K562 (cell line): ENCODE results near the gene HADHA.

ENCODE experiments used
- ESRRA ChIP-seq: fragments of 450-650 bp; IDR thresholded peaks from 2 replicates; pipeline ENCODE4 v1.6.1; 2014; ENCODE audit warnings: low read depth, mild to moderate bottlenecking, moderate library complexity, borderline replicate concordance
- ETV6 ChIP-seq, 3 experiments: fragments of 150-350 bp in 1 of 3; sonication (generic) in 1 of 3; formaldehyde crosslinking in 1 of 3; IDR thresholded peaks; 2 replicates each; pipeline versions ENCODE4 v1.6.1 to v1.8.0; 2014 to 2022; ENCODE audit warnings: borderline replicate concordance in 2 of 3, low read depth in 2 of 3, antibody characterized with exemption in 1 of 3, low read length in 1 of 3, mild to moderate bottlenecking in 1 of 3, missing genetic modification reagents in 1 of 3
- JUND ChIP-seq, 2 experiments: IDR thresholded peaks; 2 replicates in 1 of 2; 3 replicates in 1 of 2; pipeline ENCODE4 v1.6.1; 2011; ENCODE audit warnings: borderline replicate concordance in 2 of 2, low read depth in 2 of 2, low read length in 2 of 2, improper control_type of control experiment in 1 of 2, missing biosample characterization in 1 of 2, missing genetic modification characterization in 1 of 2, missing genetic modification reagents in 1 of 2
- PHB2 ChIP-seq: fragments of 450-650 bp; IDR thresholded peaks from 2 replicates; pipeline ENCODE4 v1.6.1; 2017; ENCODE audit warnings: low read depth
- RCOR1 ChIP-seq, 2 experiments: IDR thresholded peaks; 2 replicates each; pipeline ENCODE4 v1.6.1; 2012; ENCODE audit warnings: low read depth in 2 of 2, low read length in 2 of 2, borderline replicate concordance in 1 of 2, improper control_type of control experiment in 1 of 2
- RNF2 ChIP-seq: sonication (generic); IDR thresholded peaks from 2 replicates; pipeline ENCODE4 v1.6.1; 2016
- STAT5A ChIP-seq: IDR thresholded peaks from 2 replicates; pipeline ENCODE4 v1.6.1; 2012; ENCODE audit warnings: low read length, inconsistent platforms, borderline replicate concordance
- ZNF780A ChIP-seq: fragments of 250-450 bp; sonication (Bioruptor Pico); IDR thresholded peaks from 2 replicates; pipeline ENCODE4 v1.5.0; 2021; ENCODE audit warnings: mild to moderate bottlenecking
- TF ChIP-seq, protein P1 (sequence below), 3 experiments: IDR thresholded peaks in 2 of 3; conservative IDR thresholded peaks in 1 of 3; 2 replicates each; pipeline ENCODE4 v1.5.1; 2011 to 2012; ENCODE audit warnings: low read length in 3 of 3, mild to moderate bottlenecking in 3 of 3, control low read depth in 2 of 3, improper control_type of control experiment in 1 of 3, inconsistent platforms in 1 of 3, low read depth in 1 of 3, mixed read lengths in 1 of 3, moderate library complexity in 1 of 3; ENCODE audit not compliant: insufficient read depth in 2 of 3

DNA sequence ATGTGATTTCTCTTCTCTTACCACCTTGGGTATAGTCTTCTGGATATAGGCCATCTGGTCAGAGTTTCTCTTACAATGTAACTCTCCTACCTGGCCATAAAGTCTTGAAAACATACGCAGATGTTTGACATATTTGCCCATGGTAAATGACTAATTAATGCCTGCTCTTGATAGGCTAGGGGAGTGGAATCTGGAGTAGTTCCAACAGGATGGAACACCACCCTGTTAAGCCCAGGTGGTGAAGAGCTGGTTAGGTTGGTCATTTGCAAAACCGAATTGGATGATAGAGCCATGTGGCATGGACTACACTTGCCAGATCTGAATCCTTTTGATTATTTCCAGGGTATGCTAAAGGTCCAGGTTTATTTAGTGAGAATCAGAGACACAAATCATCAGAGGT lies 36.8 kb upstream of the HADHA start:
- TF ChIP-seq JUND (IDR thresholded peaks at IDR 0.05; ENCODE audit: borderline replicate concordance, low read depth, low read length) (no peak), JUND (tag; IDR thresholded peaks at IDR 0.05; ENCODE audit: borderline replicate concordance, low read depth, low read length) (no peak), ESRRA (no peak), RCOR1 (IDR thresholded peaks at IDR 0.05; ENCODE audit: borderline replicate concordance in 1 of 2, low read depth in 2 of 2, low read length in 2 of 2) (no peak), STAT5A (no peak), RNF2 (no peak), ZNF780A (CRISPR knock-in tag) (no peak), PHB2 (no peak), ETV6 (IDR thresholded peaks at IDR 0.05; ENCODE audit: borderline replicate concordance in 1 of 2, low read depth in 2 of 2, low read length in 1 of 2) (no peak), ETV6 (CRISPR knock-in tag; IDR thresholded peaks at IDR 0.05; ENCODE audit: borderline replicate concordance) (no peak)
- TF ChIP-seq, protein P1, sequence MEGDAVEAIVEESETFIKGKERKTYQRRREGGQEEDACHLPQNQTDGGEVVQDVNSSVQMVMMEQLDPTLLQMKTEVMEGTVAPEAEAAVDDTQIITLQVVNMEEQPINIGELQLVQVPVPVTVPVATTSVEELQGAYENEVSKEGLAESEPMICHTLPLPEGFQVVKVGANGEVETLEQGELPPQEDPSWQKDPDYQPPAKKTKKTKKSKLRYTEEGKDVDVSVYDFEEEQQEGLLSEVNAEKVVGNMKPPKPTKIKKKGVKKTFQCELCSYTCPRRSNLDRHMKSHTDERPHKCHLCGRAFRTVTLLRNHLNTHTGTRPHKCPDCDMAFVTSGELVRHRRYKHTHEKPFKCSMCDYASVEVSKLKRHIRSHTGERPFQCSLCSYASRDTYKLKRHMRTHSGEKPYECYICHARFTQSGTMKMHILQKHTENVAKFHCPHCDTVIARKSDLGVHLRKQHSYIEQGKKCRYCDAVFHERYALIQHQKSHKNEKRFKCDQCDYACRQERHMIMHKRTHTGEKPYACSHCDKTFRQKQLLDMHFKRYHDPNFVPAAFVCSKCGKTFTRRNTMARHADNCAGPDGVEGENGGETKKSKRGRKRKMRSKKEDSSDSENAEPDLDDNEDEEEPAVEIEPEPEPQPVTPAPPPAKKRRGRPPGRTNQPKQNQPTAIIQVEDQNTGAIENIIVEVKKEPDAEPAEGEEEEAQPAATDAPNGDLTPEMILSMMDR (IDR thresholded peaks at IDR 0.05 in 2 of 3, conservative IDR thresholded peaks at IDR 0.05 in 1 of 3; ENCODE audit: insufficient read depth in 2 of 3, low read depth in 1 of 3, low read length in 3 of 3) = no peak
